GM12878 (cell line): ENCODE results near the gene PRPF6. TPM values are rescaled to one million over a fixed set of nuclear protein-coding genes. Genes with fewer than 3 reads are reported as not detected.

ENCODE experiments used
- ATAC-seq: fragments of 200-7000 bp; cut with Tn5 transposase; 3 replicates; pipeline ENCODE4 v1.9.1; 2020; ENCODE audit warnings: mild to moderate bottlenecking, moderate library complexity
- BruUV-seq: library from RNA; stranded (reverse); fragments of 400-500 nt; replicated peaks from 2 replicates; lab custom pipeline; 2021; lab: Mats Ljungman, UMichigan
- CTCF ChIA-PET: fragments of 300-600 bp; sonication (Branson Sonifier 250); formaldehyde crosslinking; extraction: SDS; loops from one replicate; lab custom pipeline; 2021; ENCODE audit warnings: inconsistent platforms; lab: Yijun Ruan, JAX
- POLR2A ChIA-PET: fragments of 350-600 bp; formaldehyde crosslinking; extraction: SDS; loops from one replicate; lab custom pipeline; 2021; ENCODE audit warnings: inconsistent platforms; lab: Charles Lee
- RAD21 ChIA-PET: fragments of 300-600 bp; sonication (Branson Sonifier 250); formaldehyde crosslinking; loops from one replicate; lab custom pipeline; 2023; ENCODE audit warnings: antibody characterized with exemption; ENCODE audit not compliant: unreplicated experiment; lab: Charles Lee
- SMC1A ChIA-PET: fragments of 300-600 bp; sonication (Branson Sonifier 250); formaldehyde crosslinking; loops from one replicate; lab custom pipeline; 2023; ENCODE audit not compliant: unreplicated experiment, uncharacterized antibody; lab: Charles Lee
- DNase-seq: peaks from one replicate; pipeline ENCODE4 v3.0.0-alpha.2; 2011; ENCODE audit warnings: low read depth, low spot score
- FAIRE-seq: peaks from 3 replicates; lab custom pipeline; 2011; peaks lifted over from hg19 to GRCh38; lab: Jason Lieb, UNC
- H2AFZ ChIP-seq: 2 replicates; pipeline ENCODE4 v1.6.0; 2011; ENCODE audit warnings: low read depth, low read length, control low read depth; ENCODE audit not compliant: control insufficient read depth
- H3K27ac ChIP-seq: 2 replicates; pipeline ENCODE4 v1.5.1; 2011; ENCODE audit warnings: control low read depth; ENCODE audit not compliant: control insufficient read depth, insufficient read depth
- H3K27me3 ChIP-seq, 2 experiments: replicated peaks in 1 of 2; 2 replicates each; pipeline versions ENCODE4 v1.6.0 to v1.6.1; 2011; ENCODE audit warnings: low read length in 1 of 2; ENCODE audit not compliant: control insufficient read depth in 2 of 2, insufficient read depth in 2 of 2
- H3K36me3 ChIP-seq, 2 experiments: 2 replicates each; pipeline ENCODE4 v1.5.1; 2011; ENCODE audit warnings: low read length in 1 of 2; ENCODE audit not compliant: control insufficient read depth in 2 of 2, insufficient read depth in 2 of 2
- H3K4me1 ChIP-seq: 2 replicates; pipeline ENCODE4 v1.6.1; 2011; ENCODE audit warnings: mild to moderate bottlenecking, low read length, moderate library complexity, mixed read lengths; ENCODE audit not compliant: control insufficient read depth, insufficient read depth
- H3K4me2 ChIP-seq: 2 replicates; pipeline ENCODE4 v1.6.0; 2011; ENCODE audit warnings: control low read depth; ENCODE audit not compliant: control insufficient read depth, insufficient read depth
- H3K4me3 ChIP-seq: fragments of 200-600 bp; sonication (generic); 2 replicates; pipeline ENCODE4 v1.5.1; 2016
- H3K79me2 ChIP-seq: 2 replicates; pipeline ENCODE4 v1.6.0; 2011; ENCODE audit warnings: low read length; ENCODE audit not compliant: control insufficient read depth, insufficient read depth
- H3K9ac ChIP-seq: 2 replicates; pipeline ENCODE4 v1.8.0; 2011; ENCODE audit warnings: low read length, control low read depth, mixed read lengths; ENCODE audit not compliant: control insufficient read depth, insufficient read depth
- H3K9me3 ChIP-seq: replicated peaks from 3 replicates; pipeline ENCODE4 v1.5.1; 2011; ENCODE audit warnings: mild to moderate bottlenecking, low read length; ENCODE audit not compliant: control insufficient read depth, insufficient read depth
- H4K20me1 ChIP-seq: 2 replicates; pipeline ENCODE4 v1.6.0; 2011; ENCODE audit not compliant: control insufficient read depth, insufficient read depth
- ASH2L ChIP-seq: fragments of 300-600, 200-600 bp; sonication (generic); IDR thresholded peaks from 2 replicates; pipeline ENCODE4 v1.6.1; 2017; ENCODE audit warnings: low read depth, mild to moderate bottlenecking, borderline replicate concordance
- CBFB ChIP-seq: IDR thresholded peaks from 2 replicates; pipeline ENCODE4 v1.6.1; 2016; ENCODE audit warnings: antibody characterized with exemption, low read depth
- CREM ChIP-seq: IDR thresholded peaks from 2 replicates; pipeline ENCODE4 v1.6.1; 2014; ENCODE audit warnings: antibody characterized with exemption, low read depth
- ELK1 ChIP-seq: IDR thresholded peaks from 2 replicates; pipeline ENCODE4 v1.6.1; 2012; ENCODE audit warnings: low read depth, low read length, improper control_type of control experiment
- IKZF2 ChIP-seq, 2 experiments: fragments of 450-650 bp; IDR thresholded peaks; 2 replicates each; pipeline ENCODE4 v1.6.1; 2017; ENCODE audit warnings: mild to moderate bottlenecking in 2 of 2, moderate library complexity in 2 of 2
- KDM1A ChIP-seq: fragments of 200-600 bp; sonication (generic); IDR thresholded peaks from 2 replicates; pipeline ENCODE4 v1.6.1; 2016; ENCODE audit warnings: borderline replicate concordance
- RAD51 ChIP-seq: fragments of 450-650 bp; IDR thresholded peaks from 2 replicates; pipeline ENCODE4 v1.6.1; 2016; ENCODE audit warnings: moderate library complexity, mild to moderate bottlenecking, inconsistent platforms
- RCOR1 ChIP-seq: conservative IDR thresholded peaks from 2 replicates; pipeline ENCODE4 v1.6.1; 2012; ENCODE audit warnings: low read depth, low read length, improper control_type of control experiment
- RELB ChIP-seq: fragments of 450-650 bp; IDR thresholded peaks from 2 replicates; pipeline ENCODE4 v1.6.1; 2017; ENCODE audit warnings: low read depth, mild to moderate bottlenecking, moderate library complexity
- SIX5 ChIP-seq: IDR thresholded peaks from 2 replicates; pipeline ENCODE4 v1.6.1; 2011; ENCODE audit warnings: mild to moderate bottlenecking, low read depth, low read length, moderate library complexity; ENCODE audit not compliant: severe bottlenecking
- SP1 ChIP-seq: IDR thresholded peaks from one replicate; pipeline ENCODE4 v1.6.1; 2011; ENCODE audit warnings: low read depth, low read length
- ZNF384 ChIP-seq: IDR thresholded peaks from 2 replicates; pipeline ENCODE4 v1.6.1; 2012; ENCODE audit warnings: low read depth, mild to moderate bottlenecking, low read length, improper control_type of control experiment, borderline replicate concordance
- ZNF622 ChIP-seq: fragments of 450-650 bp; IDR thresholded peaks from 2 replicates; pipeline ENCODE4 v1.6.1; 2017; ENCODE audit warnings: mild to moderate bottlenecking, inconsistent platforms
- WGBS: methylation state at CpG from one replicate; pipeline ENCODE4 v1.1.6; 2016; ENCODE audit warnings: low lambda C conversion rate; ENCODE audit not compliant: insufficient replicate concordance, insufficient coverage; ENCODE audit errors: missing lambda C conversion rate; 5-methylcytosine and 5-hydroxymethylcytosine counted together
- in situ Hi-C: fragments of 300-500 bp; cut with MboI; formaldehyde crosslinking; loops from 9 replicates; pipeline ENCODE4 v1.14.3; 2018; ENCODE audit warnings: mixed read lengths
- intact Hi-C: fragments of 100-400 bp; cut with micrococcal nuclease; formaldehyde crosslinking; loops from one replicate; pipeline ENCODE4 v1.14.2; 2022; ENCODE audit not compliant: unreplicated experiment
- polyA plus RNA-seq, 11 experiments: library from polyadenylated mRNA; depleted of rRNA in 4 of 11; unstranded in 6 of 11; stranded (reverse) in 5 of 11; fragments of >200 nt; fragmentation: Nextera tagmentation in 4 of 11; fragmentation: Illumina TruSeq in 1 of 11; extraction: Ambion mirVana in 4 of 11; extraction: Trizol in 1 of 11; gene quantifications; 1 replicate in 1 of 11; 2 replicates in 10 of 11; pipeline versions ENCODE4 v1.2.1 to v1.2.3, GENCODE V29; 2011 to 2016; ENCODE audit warnings: inconsistent platforms in 2 of 11, missing spikeins in 2 of 11, low read depth in 1 of 11
- total RNA-seq, 4 experiments: library from RNA; depleted of rRNA in 3 of 4; stranded (reverse); fragments of >200 nt in 3 of 4; fragmentation: Illumina TruSeq in 1 of 4; extraction: Trizol in 1 of 4; gene quantifications; 2 replicates each; pipeline versions ENCODE4 v1.2.1 to v1.2.3, GENCODE V29; 2013 to 2021
- TF ChIP-seq, protein P1 (sequence below): IDR thresholded peaks from 2 replicates; pipeline ENCODE4 v1.6.1; 2011; ENCODE audit warnings: borderline replicate concordance, low read depth, mild to moderate bottlenecking, moderate library complexity, low read length; ENCODE audit not compliant: insufficient read depth, poor library complexity, severe bottlenecking

Gene PRPF6
- total and polyA plus RNA-seq, 10 of the 15 experiments (the other 5 are each of a cell fraction or from before 2014, with no cell fraction given) = 5.0 to 102 (median 71.3) TPM

DNA sequence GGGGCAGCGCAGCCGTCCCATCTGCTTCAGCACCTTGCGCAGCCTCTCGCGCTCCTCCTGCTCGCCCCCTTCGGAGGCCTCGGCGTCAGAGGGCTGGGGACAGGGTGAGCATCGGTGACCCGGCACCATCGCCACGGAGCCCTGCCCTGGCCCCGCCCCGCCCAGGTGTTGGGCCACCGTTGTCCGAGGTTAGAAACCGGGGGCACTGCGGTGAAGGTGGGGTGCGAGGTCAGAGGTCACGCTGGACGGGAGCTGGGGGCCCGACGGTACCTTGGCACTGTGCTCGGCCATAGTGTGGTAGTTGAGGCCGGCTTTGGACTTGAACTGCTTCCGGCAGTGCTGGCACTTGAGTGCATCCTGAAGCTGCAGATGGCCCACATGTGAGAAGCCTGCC, 17.6 kb upstream of the PRPF6 start (continued):
- TF ChIP-seq, protein P1, sequence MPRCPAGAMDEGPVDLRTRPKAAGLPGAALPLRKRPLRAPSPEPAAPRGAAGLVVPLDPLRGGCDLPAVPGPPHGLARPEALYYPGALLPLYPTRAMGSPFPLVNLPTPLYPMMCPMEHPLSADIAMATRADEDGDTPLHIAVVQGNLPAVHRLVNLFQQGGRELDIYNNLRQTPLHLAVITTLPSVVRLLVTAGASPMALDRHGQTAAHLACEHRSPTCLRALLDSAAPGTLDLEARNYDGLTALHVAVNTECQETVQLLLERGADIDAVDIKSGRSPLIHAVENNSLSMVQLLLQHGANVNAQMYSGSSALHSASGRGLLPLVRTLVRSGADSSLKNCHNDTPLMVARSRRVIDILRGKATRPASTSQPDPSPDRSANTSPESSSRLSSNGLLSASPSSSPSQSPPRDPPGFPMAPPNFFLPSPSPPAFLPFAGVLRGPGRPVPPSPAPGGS = no peak
- TF ChIP-seq SP1 = no peak
- TF ChIP-seq, all 136 proteins: peak for 0

- RAD21 ChIA-PET = no interaction called here
These were observed 17.1 kb upstream of the PRPF6 start for GRCh38 chr20:63963784-63964301.

More at GRCh38 chr20:63963784-63964301, 17.1 kb upstream of the PRPF6 start:
- H3K4me1 ChIP-seq = peaks cover 7% of the 10 kb centered on the region
- H3K36me3 ChIP-seq = peaks cover 2 to 17% of the 10 kb centered on the region in 2 experiments; a peak in 3 of 4 replicates
- TF ChIP-seq IKZF2 (IDR thresholded peaks at IDR 0.05) (no peak), ZNF622 (no peak), RAD51 (no peak), RCOR1 (no peak), SIX5 (no peak), CBFB (no peak), KDM1A (no peak), ELK1 (no peak), RELB (no peak), ASH2L (no peak), CREM (no peak), ZNF384 (no peak)
- SMC1A ChIA-PET = interaction anchor here (0.6 kb wide), 1 partner anchor 20 kb away, joined by 3 read pairs; no protein-coding TSS in a partner anchor
- in situ Hi-C loops = no loop called here
- H3K9ac ChIP-seq = no peak overlapping the region
- H3K9me3 ChIP-seq = no peaks in the 10 kb centered on the region
- no peaks in the 10 kb centered on the region for H4K20me1 ChIP-seq
- H3K4me3 ChIP-seq = no peak overlapping the region
- H3K27me3 ChIP-seq = no peaks in the 10 kb centered on the region
- H3K4me2 ChIP-seq = no peak overlapping the region
- FAIRE-seq (no peak), ATAC-seq (no peak), DNase-seq (no peak)
- CTCF ChIA-PET = no interaction called here
- 88% methylated on average over 16 of the region's 16 CpGs for WGBS
- intact Hi-C loops = no loop called here
- H2AFZ ChIP-seq = no peak overlapping the region
- no peak overlapping the region for H3K27ac ChIP-seq
- BruUV-seq = no TSS peak
- H3K79me2 ChIP-seq = peaks cover 11% of the 10 kb centered on the region
- POLR2A ChIA-PET = interaction anchor here (0.6 kb wide), 1 partner anchor 24 kb away, joined by 5 read pairs; no protein-coding TSS in a partner anchor
